DND-41 (cell line): ENCODE measurements around the gene RUNX1.

Experiments used
- EZH2 ChIP-seq: IDR thresholded peaks from 3 replicates; pipeline ENCODE4 v1.6.1; 2012; ENCODE audit warnings: borderline replicate concordance, low read depth, mild to moderate bottlenecking, moderate library complexity, low read length, inconsistent platforms; ENCODE audit not compliant: severe bottlenecking
- TF ChIP-seq, protein P1 (sequence below): IDR thresholded peaks from 2 replicates; pipeline ENCODE4 v1.5.1; 2012; ENCODE audit warnings: borderline replicate concordance, low read length, moderate library complexity, mild to moderate bottlenecking; ENCODE audit not compliant: poor library complexity, severe bottlenecking; ENCODE audit errors: extremely low read depth

DNA sequence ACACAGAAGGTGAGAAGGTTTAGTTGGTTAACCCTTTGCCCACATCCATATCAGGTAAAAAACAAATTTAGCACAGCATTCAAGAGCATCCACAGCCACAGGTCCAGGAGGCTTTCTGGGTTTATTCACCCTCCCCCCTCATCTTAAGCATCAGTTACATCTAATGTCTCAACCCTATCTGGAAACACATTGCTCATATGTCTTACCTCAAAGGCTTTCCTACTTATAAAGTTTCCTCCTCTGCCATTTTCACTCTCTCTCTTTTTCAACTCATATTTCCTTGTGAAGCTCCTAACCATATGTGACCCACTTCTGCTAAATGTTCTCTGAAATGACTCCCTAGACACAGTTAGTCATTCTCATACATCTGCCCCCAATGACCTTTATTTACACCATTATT lies 47.9 kb upstream of the RUNX1 start:
- TF ChIP-seq, protein P1, sequence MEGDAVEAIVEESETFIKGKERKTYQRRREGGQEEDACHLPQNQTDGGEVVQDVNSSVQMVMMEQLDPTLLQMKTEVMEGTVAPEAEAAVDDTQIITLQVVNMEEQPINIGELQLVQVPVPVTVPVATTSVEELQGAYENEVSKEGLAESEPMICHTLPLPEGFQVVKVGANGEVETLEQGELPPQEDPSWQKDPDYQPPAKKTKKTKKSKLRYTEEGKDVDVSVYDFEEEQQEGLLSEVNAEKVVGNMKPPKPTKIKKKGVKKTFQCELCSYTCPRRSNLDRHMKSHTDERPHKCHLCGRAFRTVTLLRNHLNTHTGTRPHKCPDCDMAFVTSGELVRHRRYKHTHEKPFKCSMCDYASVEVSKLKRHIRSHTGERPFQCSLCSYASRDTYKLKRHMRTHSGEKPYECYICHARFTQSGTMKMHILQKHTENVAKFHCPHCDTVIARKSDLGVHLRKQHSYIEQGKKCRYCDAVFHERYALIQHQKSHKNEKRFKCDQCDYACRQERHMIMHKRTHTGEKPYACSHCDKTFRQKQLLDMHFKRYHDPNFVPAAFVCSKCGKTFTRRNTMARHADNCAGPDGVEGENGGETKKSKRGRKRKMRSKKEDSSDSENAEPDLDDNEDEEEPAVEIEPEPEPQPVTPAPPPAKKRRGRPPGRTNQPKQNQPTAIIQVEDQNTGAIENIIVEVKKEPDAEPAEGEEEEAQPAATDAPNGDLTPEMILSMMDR: no peak
- no peak for TF ChIP-seq EZH2
